HepG2 (cell line): ENCODE measurements around the gene GALP. TPM values are rescaled to one million over a fixed set of nuclear protein-coding genes. Genes with fewer than 3 reads are reported as not detected.

Source experiments
- ATAC-seq: fragments of 200-7000 bp; cut with Tn5 transposase; 3 replicates; pipeline ENCODE4 v1.9.1; 2020; ENCODE audit warnings: mild to moderate bottlenecking, moderate library complexity
- BruUV-seq: library from RNA; stranded (reverse); fragments of 400-500 nt; replicated peaks from 2 replicates; lab custom pipeline; 2021; lab: Mats Ljungman, UMichigan
- CTCF ChIA-PET: fragments of 300-600 bp; formaldehyde crosslinking; extraction: SDS; loops from one replicate; lab custom pipeline; 2021; ENCODE audit warnings: low total read pairs, inconsistent platforms, low intra/inter-chr PET ratio; lab: Yijun Ruan, JAX
- POLR2A ChIA-PET: fragments of 350-600 bp; sonication (Branson Sonifier 250); formaldehyde crosslinking; loops from one replicate; lab custom pipeline; 2020; ENCODE audit warnings: antibody characterized with exemption, inconsistent platforms; lab: Yijun Ruan, JAX
- DNase-seq: peaks from one replicate; pipeline ENCODE4 v3.0.0-alpha.2; 2015; ENCODE audit warnings: low spot score
- FAIRE-seq: peaks from 3 replicates; lab custom pipeline; 2011; peaks lifted over from hg19 to GRCh38; lab: Jason Lieb, UNC
- H2AFZ ChIP-seq: one replicate; pipeline ENCODE4 v1.6.1; 2011; ENCODE audit warnings: low read length, inconsistent platforms
- H3K27ac ChIP-seq: fragments of 300-600 bp; 3 replicates; pipeline ENCODE4 v1.8.0; 2011; ENCODE audit warnings: mixed run types, mild to moderate bottlenecking, mixed read lengths, low read length, inconsistent platforms; ENCODE audit not compliant: insufficient read depth; ENCODE audit errors: extremely low read length
- H3K27me3 ChIP-seq, 2 experiments: fragments of 200-600 bp in 1 of 2; 2 replicates in 1 of 2; 3 replicates in 1 of 2; pipeline versions ENCODE4 v1.6.0 to v1.8.0; 2011; ENCODE audit warnings: low read length in 2 of 2, mild to moderate bottlenecking in 2 of 2, moderate library complexity in 2 of 2, inconsistent platforms in 1 of 2; ENCODE audit not compliant: insufficient read depth in 2 of 2, control insufficient read depth in 1 of 2
- H3K36me3 ChIP-seq, 2 experiments: fragments of 200-600 bp in 1 of 2; replicated peaks in 1 of 2; 2 replicates in 1 of 2; 3 replicates in 1 of 2; pipeline versions ENCODE4 v1.5.1 to v1.8.0; 2011; ENCODE audit warnings: low read length in 2 of 2, inconsistent platforms in 1 of 2; ENCODE audit not compliant: insufficient read depth in 2 of 2, control insufficient read depth in 1 of 2
- H3K4me1 ChIP-seq: 2 replicates; pipeline ENCODE4 v1.5.1; 2012; ENCODE audit warnings: low read length, inconsistent platforms; ENCODE audit not compliant: insufficient read depth
- H3K4me2 ChIP-seq: 2 replicates; pipeline ENCODE4 v1.6.0; 2011; ENCODE audit warnings: low read depth, low read length, inconsistent platforms
- H3K4me3 ChIP-seq, 3 experiments: fragments of 200-600 bp in 1 of 3; sonication (generic), shearing (Covaris generic) in 1 of 3; replicated peaks in 1 of 3; 2 replicates each; pipeline ENCODE4 v1.5.1; 2011 to 2016; ENCODE audit warnings: low read length in 3 of 3, inconsistent platforms in 2 of 3, low read depth in 2 of 3, mild to moderate bottlenecking in 2 of 3, control low read depth in 1 of 3, mixed read lengths in 1 of 3; ENCODE audit not compliant: insufficient read depth in 1 of 3
- H3K79me2 ChIP-seq: one replicate; pipeline ENCODE4 v1.6.1; 2011; ENCODE audit warnings: low read length, inconsistent platforms; ENCODE audit not compliant: insufficient read depth
- H3K9ac ChIP-seq: 2 replicates; pipeline ENCODE4 v1.6.0; 2011; ENCODE audit warnings: mild to moderate bottlenecking, low read depth, low read length, inconsistent platforms; ENCODE audit not compliant: insufficient read depth
- H3K9me3 ChIP-seq: 2 replicates; pipeline ENCODE4 v1.5.1; 2012; ENCODE audit warnings: mild to moderate bottlenecking, low read length
- H4K20me1 ChIP-seq: 2 replicates; pipeline ENCODE4 v1.6.0; 2011; ENCODE audit warnings: inconsistent platforms, mild to moderate bottlenecking, low read length, moderate library complexity; ENCODE audit not compliant: insufficient read depth
- ATF7 ChIP-seq, 2 experiments: fragments of 450-650 bp in 1 of 2; sonication (generic) in 1 of 2; formaldehyde crosslinking in 1 of 2; IDR thresholded peaks; 2 replicates each; pipeline versions ENCODE4 v1.4.0 to v1.6.1; 2016 to 2020; ENCODE audit warnings: antibody characterized with exemption in 1 of 2, mild to moderate bottlenecking in 1 of 2, missing genetic modification reagents in 1 of 2
- ATF7-NPFF ChIP-seq: sonication (generic); formaldehyde crosslinking; IDR thresholded peaks from 2 replicates; pipeline ENCODE4 v1.8.1; 2023; ENCODE audit warnings: mild to moderate bottlenecking, low read depth, missing genetic modification reagents, moderate library complexity
- CCAR2 ChIP-seq: fragments of 200-400 bp; formaldehyde crosslinking; optimal IDR thresholded peaks from 2 replicates; pipeline ENCODE3; 2018; ENCODE audit warnings: low read depth, mild to moderate bottlenecking, low read length, moderate library complexity
- CEBPB ChIP-seq: IDR thresholded peaks from 2 replicates; pipeline ENCODE4 v1.6.1; 2011; ENCODE audit warnings: low read depth, low read length, improper control_type of control experiment, borderline replicate concordance
- CEBPG ChIP-seq: IDR thresholded peaks from 2 replicates; pipeline ENCODE4 v1.6.1; 2016
- MTA3 ChIP-seq: sonication (generic); formaldehyde crosslinking; IDR thresholded peaks from 2 replicates; pipeline ENCODE4 v1.4.0; 2020; ENCODE audit warnings: missing genetic modification reagents
- MXI1 ChIP-seq: IDR thresholded peaks from 3 replicates; pipeline ENCODE4 v1.6.1; 2012; ENCODE audit warnings: low read depth, low read length, inconsistent platforms, borderline replicate concordance
- RAD51 ChIP-seq: fragments of 450-650 bp; IDR thresholded peaks from 2 replicates; pipeline ENCODE4 v1.6.1; 2016; ENCODE audit warnings: borderline replicate concordance
- REXO4 ChIP-seq: sonication (generic); formaldehyde crosslinking; IDR thresholded peaks from 2 replicates; pipeline ENCODE4 v1.8.0; 2022; ENCODE audit warnings: missing genetic modification reagents, mild to moderate bottlenecking, borderline replicate concordance
- RFX1 ChIP-seq: fragments of 450-650 bp; IDR thresholded peaks from 2 replicates; pipeline ENCODE4 v1.6.1; 2017
- RFXAP ChIP-seq: sonication (generic); formaldehyde crosslinking; IDR thresholded peaks from 2 replicates; pipeline ENCODE4 v1.4.0; 2020; ENCODE audit warnings: missing genetic modification reagents, borderline replicate concordance
- SOX6 ChIP-seq, 2 experiments: fragments of 450-650 bp in 1 of 2; sonication (generic) in 1 of 2; formaldehyde crosslinking in 1 of 2; IDR thresholded peaks; 2 replicates each; pipeline versions ENCODE4 v1.4.0 to v1.6.1; 2017 to 2020; ENCODE audit warnings: antibody characterized with exemption in 1 of 2, mild to moderate bottlenecking in 1 of 2, missing genetic modification reagents in 1 of 2
- TAF15 ChIP-seq: fragments of 200-400 bp; formaldehyde crosslinking; IDR thresholded peaks from one replicate; pipeline ENCODE4 v1.6.1; 2018; ENCODE audit warnings: mild to moderate bottlenecking, low read depth, low read length; ENCODE audit not compliant: poor library complexity, severe bottlenecking
- TGIF2 ChIP-seq: IDR thresholded peaks from 2 replicates; pipeline ENCODE4 v1.6.1; 2016; ENCODE audit warnings: control low read depth, missing compliant biosample characterization
- TP53 ChIP-seq: sonication (generic); formaldehyde crosslinking; conservative IDR thresholded peaks from 2 replicates; pipeline ENCODE4 v1.4.0; 2020; ENCODE audit warnings: missing genetic modification reagents
- ZNF326 ChIP-seq: sonication (generic); formaldehyde crosslinking; IDR thresholded peaks from 2 replicates; pipeline ENCODE4 v1.4.0; 2020; ENCODE audit warnings: missing genetic modification reagents, borderline replicate concordance
- ZNF607 ChIP-seq: sonication (generic); formaldehyde crosslinking; IDR thresholded peaks from 2 replicates; pipeline ENCODE4 v1.5.1; 2020; ENCODE audit warnings: missing genetic modification reagents, mild to moderate bottlenecking, borderline replicate concordance
- ZNF614 ChIP-seq: IDR thresholded peaks from 2 replicates; pipeline ENCODE4 v1.6.1; 2018; ENCODE audit warnings: missing biosample characterization, missing genetic modification reagents, inconsistent platforms, borderline replicate concordance
- ZZZ3 ChIP-seq: sonication (generic); formaldehyde crosslinking; IDR thresholded peaks from 2 replicates; pipeline ENCODE4 v1.4.0; 2020; ENCODE audit warnings: missing genetic modification reagents, mild to moderate bottlenecking, borderline replicate concordance
- WGBS: methylation state at CpG from one replicate; pipeline ENCODE4 v1.1.6; 2017; ENCODE audit warnings: low lambda C conversion rate; 5-methylcytosine and 5-hydroxymethylcytosine counted together
- in situ Hi-C: cut with HindIII; loops from 2 replicates; pipeline ENCODE4 v1.10.0; 2017; ENCODE audit warnings: low pct_unique_long_range_greater_than_20kb; ENCODE audit not compliant: extremely low pct_ligation_motif_present
- intact Hi-C: fragments of 100-400 bp; cut with micrococcal nuclease; formaldehyde crosslinking; loops from one replicate; pipeline ENCODE4 v1.10.0; 2022; ENCODE audit not compliant: unreplicated experiment
- polyA plus RNA-seq, 8 experiments: library from polyadenylated mRNA; depleted of rRNA in 3 of 8; stranded (reverse) in 7 of 8; unstranded in 1 of 8; fragments of >200 nt; fragmentation: Illumina TruSeq in 4 of 8; extraction: Trizol in 4 of 8; gene quantifications; 2 replicates each; pipeline versions ENCODE4 v1.2.1 to v1.2.3, GENCODE V29; 2011 to 2016; ENCODE audit warnings: low read depth in 4 of 8, missing spikeins in 1 of 8, mixed read lengths in 1 of 8; ENCODE audit not compliant: insufficient read depth in 1 of 8
- total RNA-seq, 5 experiments: library from RNA; depleted of rRNA; stranded (reverse); fragments of >200 nt; fragmentation: Illumina TruSeq; extraction: Trizol; gene quantifications; 2 replicates each; pipeline ENCODE4 v1.2.3, GENCODE V29; 2016; ENCODE audit warnings: low read depth in 1 of 5
- TF ChIP-seq, protein P1 (sequence below): sonication (generic); formaldehyde crosslinking; IDR thresholded peaks from 2 replicates; pipeline ENCODE4 v1.5.0; 2020; ENCODE audit warnings: missing genetic modification reagents

The GALP gene
- total and polyA plus RNA-seq, 2 of the 13 experiments (the other 11 are each of a cell fraction or from before 2014, with no cell fraction given): not detected

DNA sequence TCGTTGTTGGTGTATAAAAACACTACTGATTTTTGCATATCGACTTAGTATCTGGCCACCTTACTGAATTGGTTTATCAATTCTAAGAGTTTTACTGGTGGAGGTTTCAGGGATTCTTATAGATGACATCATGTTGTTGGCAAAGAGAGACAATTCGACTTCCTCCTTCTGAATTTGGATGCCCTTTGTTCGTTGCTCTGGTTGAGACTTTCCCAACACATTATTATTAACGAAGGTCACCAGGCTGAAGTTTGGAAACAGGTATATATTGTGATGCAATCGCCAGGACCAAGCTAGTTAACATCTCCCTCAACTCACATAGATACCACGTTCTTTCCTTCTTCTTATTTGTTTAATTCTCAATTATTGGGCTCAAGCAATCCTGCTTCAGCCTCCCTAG, 23.9 kb downstream of the GALP start:
- Histone ChIP-seq H3K27ac (no peak overlapping the region), H3K36me3 (no peaks in the 10 kb centered on the region), H4K20me1 (no peaks in the 10 kb centered on the region), H3K4me2 (no peak overlapping the region), H3K27me3 (no peaks in the 10 kb centered on the region; a peak in 1 of 5 replicates), H3K9me3 (no peaks in the 10 kb centered on the region), H3K4me1 (no peaks in the 10 kb centered on the region), H2AFZ (no peak overlapping the region), H3K79me2 (no peaks in the 10 kb centered on the region), H3K9ac (no peak overlapping the region), H3K4me3 (no peak overlapping the region)
- DNase-seq: peak; percentile 17
- BruUV-seq: no TSS peak
- peak; percentile 73 for TF ChIP-seq ATF7 (IDR thresholded peaks at IDR 0.05)
- no peak for TF ChIP-seq ATF7 (CRISPR knock-in tag; IDR thresholded peaks at IDR 0.05)
- no peak for TF ChIP-seq SOX6 (IDR thresholded peaks at IDR 0.05)
- peak; percentile 17; the same call in 1 of the 2 replicates for TF ChIP-seq SOX6 (CRISPR knock-in tag; IDR thresholded peaks at IDR 0.05)
- no peak for TF ChIP-seq RAD51
- TF ChIP-seq CEBPG: peak; percentile 60
- peak; percentile 92 for TF ChIP-seq CEBPB
- no peak for TF ChIP-seq RFXAP (CRISPR knock-in tag)
- in situ Hi-C loops (no loop called here), intact Hi-C loops (no loop called here)
- CTCF ChIA-PET: no interaction called here
- no peak for FAIRE-seq
- 15% methylated on average over 7 of the region's 7 CpGs for WGBS
- POLR2A ChIA-PET: no interaction called here
- no peak for ATAC-seq

DNA sequence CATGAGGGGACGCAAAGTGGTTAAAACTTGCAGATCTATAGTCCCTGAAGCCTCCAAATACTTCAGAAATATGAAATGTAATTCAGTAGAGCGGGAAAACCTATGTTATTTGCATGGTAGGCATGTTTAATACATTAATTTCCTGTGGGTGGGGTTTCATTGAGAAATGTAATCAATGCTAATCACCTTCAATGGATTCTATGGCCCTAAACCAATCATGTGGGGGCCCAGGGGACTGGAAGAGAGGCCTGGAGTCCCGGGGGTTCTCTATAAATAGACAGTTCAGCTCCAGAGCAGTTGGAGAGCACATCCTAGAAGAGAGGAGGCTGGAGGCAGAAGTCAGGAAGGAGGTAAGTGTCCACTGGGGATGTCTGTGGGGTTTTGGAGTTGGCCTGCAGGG, 26.2 kb downstream of the GALP start, which contains the start of gene ZSCAN5C:
TSS of gene ZSCAN5C (plus strand) at position 301 of the 400 bp plus-strand sequence. CDS start 3,641 bp downstream, outside the sequence.
- Histone ChIP-seq H2AFZ (no peak within 1 kb of the TSS), H3K4me3 (no peak within 1 kb of the TSS), H3K79me2 (no peaks in the 10 kb centered on the region), H3K4me1 (no peaks in the 10 kb centered on the region), H3K9ac (no peak within 1 kb of the TSS), H3K4me2 (no peak within 1 kb of the TSS), H3K27ac (no peak within 1 kb of the TSS), H3K36me3 (no peaks in the 10 kb centered on the region), H4K20me1 (no peaks in the 10 kb centered on the region), H3K27me3 (peaks cover 0 to under 1% of the 10 kb centered on the region in 2 experiments; a peak in 1 of 5 replicates), H3K9me3 (no peaks in the 10 kb centered on the region)
- BruUV-seq: no TSS peak
- ChIA-PET POLR2A (no interaction called here), CTCF (no interaction called here)
- intact Hi-C loops: no loop called here
- DNase-seq (no peak), ATAC-seq (no peak), FAIRE-seq (no peak)
- in situ Hi-C loops: no loop called here
- WGBS: 8% methylated on average over 3 of the region's 3 CpGs
- TF ChIP-seq TAF15 (no peak), ZNF326 (CRISPR knock-in tag) (no peak), CCAR2 (no peak), TP53 (no peak), ATF7-NPFF (CRISPR knock-in tag) (no peak), REXO4 (CRISPR knock-in tag) (no peak), ZZZ3 (CRISPR knock-in tag) (no peak), ZNF614 (CRISPR knock-in tag) (no peak), MXI1 (no peak), ZNF607 (CRISPR knock-in tag) (no peak), RFX1 (no peak), MTA3 (CRISPR knock-in tag) (no peak), TGIF2 (no peak)
- TF ChIP-seq, protein P1, sequence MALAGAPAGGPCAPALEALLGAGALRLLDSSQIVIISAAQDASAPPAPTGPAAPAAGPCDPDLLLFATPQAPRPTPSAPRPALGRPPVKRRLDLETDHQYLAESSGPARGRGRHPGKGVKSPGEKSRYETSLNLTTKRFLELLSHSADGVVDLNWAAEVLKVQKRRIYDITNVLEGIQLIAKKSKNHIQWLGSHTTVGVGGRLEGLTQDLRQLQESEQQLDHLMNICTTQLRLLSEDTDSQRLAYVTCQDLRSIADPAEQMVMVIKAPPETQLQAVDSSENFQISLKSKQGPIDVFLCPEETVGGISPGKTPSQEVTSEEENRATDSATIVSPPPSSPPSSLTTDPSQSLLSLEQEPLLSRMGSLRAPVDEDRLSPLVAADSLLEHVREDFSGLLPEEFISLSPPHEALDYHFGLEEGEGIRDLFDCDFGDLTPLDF (CRISPR knock-in tag): no peak
